GM18502 (cell line): ENCODE results near the gene SFRP5.

ENCODE experiments used
- ATAC-seq: cut with Tn5 transposase; IDR thresholded peaks from one replicate; pipeline ENCODE4 v1.9.1; 2021; ENCODE audit warnings: mild to moderate bottlenecking; ENCODE audit not compliant: unreplicated experiment, poor library complexity

The SFRP5 gene

GRCh38 chr10:97788552-97789442 is 17.0 kb upstream of the SFRP5 start:
- ATAC-seq = no peak

- no peak for ATAC-seq
Measured at GRCh38 chr10:97785731-97786130, 13.9 kb upstream of the SFRP5 start.

- no peak for ATAC-seq
Measured at GRCh38 chr10:97785231-97785630, 13.4 kb upstream of the SFRP5 start.

- ATAC-seq = no peak
Measured at GRCh38 chr10:97784200-97784810, 12.5 kb upstream of the SFRP5 start.

GRCh38 chr10:97782455-97783228 is 10.8 kb upstream of the SFRP5 start:
- ATAC-seq = no peak

GRCh38 chr10:97781618-97782331 is 10.0 kb upstream of the SFRP5 start:
- ATAC-seq = no peak

- no peak for ATAC-seq
Measured at GRCh38 chr10:97780841-97781617, 9.2 kb upstream of the SFRP5 start.

- ATAC-seq = no peak
Measured at GRCh38 chr10:97779975-97780374, 8.2 kb upstream of the SFRP5 start.

GRCh38 chr10:97779492-97779891 is 7.7 kb upstream of the SFRP5 start:
- no peak for ATAC-seq

- ATAC-seq = no peak
Measured at GRCh38 chr10:97778452-97779302, 6.9 kb upstream of the SFRP5 start.

GRCh38 chr10:97777143-97777542 is 5.3 kb upstream of the SFRP5 start:
- no peak for ATAC-seq

- no peak for ATAC-seq
Measured at GRCh38 chr10:97774811-97775294, 3.1 kb upstream of the SFRP5 start.

GRCh38 chr10:97773096-97773495 is 1.3 kb upstream of the SFRP5 start:
- ATAC-seq = no peak

GRCh38 chr10:97771055-97771891 is 526 bp downstream of the SFRP5 start:
- ATAC-seq = no peak

GRCh38 chr10:97770255-97770654 is 1.5 kb downstream of the SFRP5 start:
- no peak for ATAC-seq

GRCh38 chr10:97768322-97769315 is 3.2 kb downstream of the SFRP5 start:
- ATAC-seq = no peak
